IMR-90 (cell line): ENCODE results near the gene ABCA3. TPM values are rescaled to one million over a fixed set of nuclear protein-coding genes. Genes with fewer than 3 reads are reported as not detected.
A peak's percentile ranks its signal among the peaks of the same experiment; 100 is the strongest.

ENCODE experiments used
- ATAC-seq: fragments of 200-7000 bp; cut with Tn5 transposase; 2 replicates; pipeline ENCODE4 v1.9.1; 2020; ENCODE audit warnings: low read depth, mild to moderate bottlenecking, moderate library complexity
- BruUV-seq: library from RNA; stranded (reverse); fragments of 400-500 nt; replicated peaks from 2 replicates; lab custom pipeline; 2021; lab: Mats Ljungman, UMichigan
- CTCF ChIA-PET: fragments of 300-600 bp; formaldehyde crosslinking; extraction: SDS; loops from one replicate; lab custom pipeline; 2021; ENCODE audit warnings: antibody characterized with exemption; lab: Yijun Ruan, JAX
- POLR2A ChIA-PET: fragments of 300-600 bp; sonication (Branson Sonifier 250); formaldehyde crosslinking; loops from one replicate; lab custom pipeline; 2022; ENCODE audit warnings: antibody characterized with exemption; ENCODE audit not compliant: unreplicated experiment; lab: Charles Lee
- DNase-seq: peaks from one replicate; pipeline ENCODE4 v3.0.0; 2013
- H2AFZ ChIP-seq: replicated peaks from 2 replicates; pipeline ENCODE3; 2013; ENCODE audit warnings: low read length, mild to moderate bottlenecking; ENCODE audit not compliant: poor library complexity
- H2AK5ac ChIP-seq: 2 replicates; pipeline ENCODE4 v1.6.1; 2013; ENCODE audit warnings: low read depth, low read length, inconsistent platforms
- H2AK9ac ChIP-seq: replicated peaks from 2 replicates; pipeline ENCODE3; 2013; ENCODE audit warnings: mild to moderate bottlenecking, low read depth, low read length, moderate library complexity; ENCODE audit not compliant: poor library complexity
- H2BK120ac ChIP-seq: 2 replicates; pipeline ENCODE4 v1.6.1; 2013; ENCODE audit warnings: low read depth, low read length, inconsistent platforms
- H2BK15ac ChIP-seq: 3 replicates; pipeline ENCODE4 v1.6.1; 2013; ENCODE audit warnings: low read depth, low read length, inconsistent platforms
- H2BK20ac ChIP-seq: 2 replicates; pipeline ENCODE4 v1.6.1; 2013; ENCODE audit warnings: low read depth, mild to moderate bottlenecking, inconsistent platforms, low read length, moderate library complexity
- H2BK5ac ChIP-seq: 2 replicates; pipeline ENCODE4 v1.6.1; 2013; ENCODE audit warnings: mild to moderate bottlenecking, low read depth, low read length, inconsistent platforms; ENCODE audit not compliant: poor library complexity, severe bottlenecking
- H3K14ac ChIP-seq: replicated peaks from 2 replicates; pipeline ENCODE4 v1.6.1; 2013; ENCODE audit warnings: low read depth, low read length, inconsistent platforms
- H3K18ac ChIP-seq: 2 replicates; pipeline ENCODE4 v1.6.1; 2013; ENCODE audit warnings: low read depth, low read length, control low read depth
- H3K23ac ChIP-seq: 2 replicates; pipeline ENCODE4 v1.6.1; 2013; ENCODE audit warnings: low read depth, low read length, inconsistent platforms
- H3K27ac ChIP-seq: 2 replicates; pipeline ENCODE4 v1.5.1; 2013; ENCODE audit warnings: mild to moderate bottlenecking, control low read depth, low read length; ENCODE audit not compliant: insufficient read depth
- H3K27me3 ChIP-seq: 2 replicates; pipeline ENCODE4 v1.6.1; 2013; ENCODE audit warnings: low read length; ENCODE audit not compliant: control insufficient read depth, insufficient read depth
- H3K36me3 ChIP-seq: 2 replicates; pipeline ENCODE4 v1.6.1; 2013; ENCODE audit warnings: low read length, mixed read lengths; ENCODE audit not compliant: control insufficient read depth, insufficient read depth
- H3K4ac ChIP-seq: 2 replicates; pipeline ENCODE4 v1.6.1; 2013; ENCODE audit warnings: low read depth, low read length, inconsistent platforms
- H3K4me1 ChIP-seq: 2 replicates; pipeline ENCODE4 v1.6.1; 2013; ENCODE audit warnings: low read length, mixed read lengths; ENCODE audit not compliant: control insufficient read depth, insufficient read depth
- H3K4me2 ChIP-seq: 2 replicates; pipeline ENCODE4 v1.6.1; 2013; ENCODE audit warnings: low read depth, mild to moderate bottlenecking, control low read depth, low read length, moderate library complexity
- H3K4me3 ChIP-seq: 2 replicates; pipeline ENCODE4 v1.5.1; 2013; ENCODE audit warnings: low read depth, mild to moderate bottlenecking, control low read depth, low read length, moderate library complexity; ENCODE audit not compliant: insufficient read depth
- H3K56ac ChIP-seq: 2 replicates; pipeline ENCODE4 v1.6.1; 2013; ENCODE audit warnings: low read length, inconsistent platforms; ENCODE audit not compliant: insufficient read depth; ENCODE audit errors: extremely low read depth
- H3K79me1 ChIP-seq, 2 experiments: 2 replicates each; pipeline ENCODE4 v1.6.1; 2013; ENCODE audit warnings: low read length in 2 of 2, inconsistent platforms in 1 of 2, low read depth in 1 of 2
- H3K9ac ChIP-seq: 2 replicates; pipeline ENCODE4 v1.6.1; 2013; ENCODE audit warnings: low read depth, low read length, control low read depth
- H3K9me1 ChIP-seq: 2 replicates; pipeline ENCODE4 v1.6.1; 2013; ENCODE audit warnings: low read length, inconsistent platforms; ENCODE audit not compliant: insufficient read depth
- H3K9me3 ChIP-seq: 2 replicates; pipeline ENCODE4 v1.6.1; 2013; ENCODE audit warnings: low read length; ENCODE audit not compliant: control insufficient read depth, insufficient read depth
- H4K20me1 ChIP-seq: 2 replicates; pipeline ENCODE4 v1.6.1; 2013; ENCODE audit warnings: low read length, inconsistent platforms; ENCODE audit not compliant: insufficient read depth
- H4K5ac ChIP-seq: 2 replicates; pipeline ENCODE4 v1.6.1; 2013; ENCODE audit warnings: mild to moderate bottlenecking, low read depth, low read length, control low read depth
- H4K8ac ChIP-seq, 2 experiments: 2 replicates each; pipeline ENCODE4 v1.6.1; 2013; ENCODE audit warnings: low read depth in 2 of 2, low read length in 2 of 2, control low read depth in 1 of 2, inconsistent platforms in 1 of 2
- H4K91ac ChIP-seq: 2 replicates; pipeline ENCODE4 v1.6.1; 2013; ENCODE audit warnings: low read depth, low read length, inconsistent platforms; ENCODE audit not compliant: insufficient read depth
- BHLHE40 ChIP-seq: fragments of 150-350 bp; IDR thresholded peaks from 2 replicates; pipeline ENCODE4 v1.6.1; 2016; ENCODE audit warnings: mild to moderate bottlenecking, low read depth, low read length
- CEBPB ChIP-seq: IDR thresholded peaks from 2 replicates; pipeline ENCODE4 v1.6.1; 2012; ENCODE audit warnings: low read depth, low read length, improper control_type of control experiment
- CHD1 ChIP-seq: IDR thresholded peaks from 2 replicates; pipeline ENCODE4 v1.6.1; 2012; ENCODE audit warnings: low read depth, low read length, improper control_type of control experiment
- CTCF ChIP-seq: conservative IDR thresholded peaks from 2 replicates; pipeline ENCODE4 v1.5.1; 2012; ENCODE audit warnings: mild to moderate bottlenecking, low read depth, low read length, improper control_type of control experiment
- ELK1 ChIP-seq: fragments of 150-350 bp; IDR thresholded peaks from 2 replicates; pipeline ENCODE4 v1.6.1; 2016; ENCODE audit warnings: low read depth, mild to moderate bottlenecking, low read length, moderate library complexity, borderline replicate concordance
- FOS ChIP-seq: fragments of 150-350 bp; IDR thresholded peaks from 2 replicates; pipeline ENCODE4 v1.6.1; 2016; ENCODE audit warnings: low read depth, low read length
- MAFK ChIP-seq: IDR thresholded peaks from 2 replicates; pipeline ENCODE4 v1.6.1; 2012; ENCODE audit warnings: low read depth, low read length, improper control_type of control experiment
- MAZ ChIP-seq: IDR thresholded peaks from 2 replicates; pipeline ENCODE4 v1.6.1; 2012; ENCODE audit warnings: low read depth, mild to moderate bottlenecking, low read length, improper control_type of control experiment, moderate library complexity, borderline replicate concordance
- MXI1 ChIP-seq: IDR thresholded peaks from 2 replicates; pipeline ENCODE4 v1.6.1; 2012; ENCODE audit warnings: low read depth, mild to moderate bottlenecking, low read length, moderate library complexity, borderline replicate concordance
- NFE2L2 ChIP-seq: fragments of 150-350 bp; IDR thresholded peaks from 2 replicates; pipeline ENCODE4 v1.6.1; 2016; ENCODE audit warnings: low read depth, mild to moderate bottlenecking, low read length
- POLR2A ChIP-seq: IDR thresholded peaks from 2 replicates; pipeline ENCODE4 v1.6.1; 2012; ENCODE audit warnings: mild to moderate bottlenecking, low read depth, low read length
- RAD21 ChIP-seq: IDR thresholded peaks from 2 replicates; pipeline ENCODE4 v1.6.1; 2012; ENCODE audit warnings: low read length, improper control_type of control experiment
- RCOR1 ChIP-seq: IDR thresholded peaks from 2 replicates; pipeline ENCODE4 v1.6.1; 2012; ENCODE audit warnings: mild to moderate bottlenecking, low read length, improper control_type of control experiment; ENCODE audit not compliant: insufficient replicate concordance
- RFX5 ChIP-seq: IDR thresholded peaks from 2 replicates; pipeline ENCODE4 v1.8.0; 2012; ENCODE audit warnings: low read depth, mild to moderate bottlenecking, low read length, moderate library complexity
- SMC3 ChIP-seq: fragments of 150-350 bp; IDR thresholded peaks from 2 replicates; pipeline ENCODE4 v1.6.1; 2016; ENCODE audit warnings: low read depth, mild to moderate bottlenecking, antibody characterized with exemption, low read length, moderate library complexity
- WGBS, 2 experiments: methylation state at CpG; one replicate each; pipeline versions ENCODE4 v1.1.5 to v1.1.7; 2013; ENCODE audit warnings: missing lambda C conversion rate in 2 of 2; ENCODE audit not compliant: insufficient read length in 1 of 2; ENCODE audit errors: extremely low coverage in 2 of 2; 5-methylcytosine and 5-hydroxymethylcytosine counted together
- dilution Hi-C: fragments of 300-500 bp; cut with HindIII; formaldehyde crosslinking; loops from one replicate; pipeline ENCODE4 v1.14.3; 2018; ENCODE audit warnings: low sequenced_read_pairs; ENCODE audit not compliant: unreplicated experiment
- in situ Hi-C: fragments of 300-500 bp; cut with MboI; formaldehyde crosslinking; loops from 3 replicates; pipeline ENCODE4 v1.14.3; 2019; ENCODE audit warnings: low sequenced_read_pairs, inconsistent platforms, mixed read lengths
- intact Hi-C: fragments of 100-400 bp; cut with micrococcal nuclease; formaldehyde crosslinking; loops from 2 replicates; pipeline ENCODE4 v1.10.0; 2022
- polyA plus RNA-seq, 3 experiments: library from polyadenylated mRNA; depleted of rRNA; stranded (reverse); fragments of >200 nt; gene quantifications; 2 replicates each; pipeline ENCODE4 v1.2.3, GENCODE V29; 2012; ENCODE audit warnings: low replicate concordance in 1 of 3
- total RNA-seq: library from RNA; depleted of rRNA; stranded (reverse); fragments of >200 nt; gene quantifications from 2 replicates; pipeline ENCODE4 v1.2.3, GENCODE V29; 2012
- TF ChIP-seq, protein P1 (sequence below): fragments of 150-350 bp; IDR thresholded peaks from 2 replicates; pipeline ENCODE4 v1.6.1; 2017; ENCODE audit warnings: mild to moderate bottlenecking, antibody characterized with exemption, low read length, low read depth

The ABCA3 gene
- total and polyA plus RNA-seq, 2 of the 4 experiments (the other 2 are of a cell fraction) = 0.18 to 0.22 TPM

- Histone ChIP-seq H2BK120ac (no peak overlapping the region), H4K91ac (no peak overlapping the region), H3K27me3 (peaks cover 9% of the 10 kb centered on the region), H3K23ac (no peak overlapping the region), H3K79me1 (no peaks in the 10 kb centered on the region), H3K9me1 (no peaks in the 10 kb centered on the region), H3K18ac (no peak overlapping the region), H3K9me3 (no peaks in the 10 kb centered on the region), H2AK9ac (peak overlapping the region; percentile 65), H2BK5ac (no peak overlapping the region), H3K4me3 (no peak overlapping the region), H3K9ac (no peak overlapping the region), H3K4ac (no peak overlapping the region), H2AK5ac (no peak overlapping the region), H4K8ac (no peak overlapping the region), H3K4me1 (peaks cover 5% of the 10 kb centered on the region; the same call in 1 of the 2 replicates), H3K14ac (no peak overlapping the region), H3K36me3 (peaks cover 47% of the 10 kb centered on the region), H4K20me1 (peaks cover 14% of the 10 kb centered on the region), H2BK20ac (no peak overlapping the region), H3K4me2 (no peak overlapping the region), H3K27ac (no peak overlapping the region), H3K56ac (no peak overlapping the region), H4K5ac (no peak overlapping the region), H2BK15ac (no peak overlapping the region), H2AFZ (peak overlapping the region; percentile 81)
- dilution Hi-C loops = no loop called here
- intact Hi-C loops = no loop called here
- ATAC-seq (no peak), DNase-seq (no peak)
- POLR2A ChIA-PET = no interaction called here
- no TSS peak for BruUV-seq
- TF ChIP-seq CHD1 (no peak), RCOR1 (no peak), ELK1 (no peak), MAZ (no peak), RAD21 (no peak), MXI1 (no peak), MAFK (no peak), NFE2L2 (no peak), FOS (no peak), CEBPB (no peak), POLR2A (no peak), RFX5 (no peak), SMC3 (no peak), BHLHE40 (no peak), CTCF (no peak)
- TF ChIP-seq, protein P1, sequence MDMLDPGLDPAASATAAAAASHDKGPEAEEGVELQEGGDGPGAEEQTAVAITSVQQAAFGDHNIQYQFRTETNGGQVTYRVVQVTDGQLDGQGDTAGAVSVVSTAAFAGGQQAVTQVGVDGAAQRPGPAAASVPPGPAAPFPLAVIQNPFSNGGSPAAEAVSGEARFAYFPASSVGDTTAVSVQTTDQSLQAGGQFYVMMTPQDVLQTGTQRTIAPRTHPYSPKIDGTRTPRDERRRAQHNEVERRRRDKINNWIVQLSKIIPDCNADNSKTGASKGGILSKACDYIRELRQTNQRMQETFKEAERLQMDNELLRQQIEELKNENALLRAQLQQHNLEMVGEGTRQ = no peak
- in situ Hi-C loops = no loop called here
- CTCF ChIA-PET = no interaction called here
- WGBS, 2 experiments = 57% methylated on average over 3 of the region's 19 CpGs; no CpG with 5 or more reads in 1 of the 2 experiments
Observed at GRCh38 chr16:2235695-2236336, 104.7 kb downstream of the ABCA3 start.
